GM08714 (cell line): ENCODE data around the gene SGCA.

ENCODE experiments used
- H3K4me3 ChIP-seq: fragments of 200-500 bp; sonication (Bioruptor generic); 2 replicates; pipeline ENCODE4 v1.5.1; 2014; ENCODE audit warnings: mild to moderate bottlenecking, low read length, inconsistent platforms
- ZNF274 ChIP-seq: IDR thresholded peaks from 2 replicates; pipeline ENCODE4 v1.6.1; 2012; ENCODE audit warnings: mild to moderate bottlenecking, low read depth, low read length

Gene SGCA

GRCh38 chr17:50211249-50212120 lies 45.7 kb downstream of the SGCA start:
- H3K4me3 ChIP-seq: no peak overlapping the region
- no peak for TF ChIP-seq ZNF274

GRCh38 chr17:50212121-50212843 lies 46.5 kb downstream of the SGCA start:
- TF ChIP-seq ZNF274: no peak
- no peak overlapping the region for H3K4me3 ChIP-seq

- TF ChIP-seq ZNF274: no peak
- H3K4me3 ChIP-seq: no peak overlapping the region
These were observed 47.5 kb downstream of the SGCA start for GRCh38 chr17:50213026-50214022.

GRCh38 chr17:50214976-50215760 lies 49.4 kb downstream of the SGCA start:
- TF ChIP-seq ZNF274: no peak
- no peak overlapping the region for H3K4me3 ChIP-seq

- TF ChIP-seq ZNF274: no peak
- H3K4me3 ChIP-seq: no peak overlapping the region
These were observed 51.8 kb downstream of the SGCA start for GRCh38 chr17:50217591-50217990.

GRCh38 chr17:50218071-50218759 lies 52.4 kb downstream of the SGCA start:
- no peak overlapping the region for H3K4me3 ChIP-seq
- TF ChIP-seq ZNF274: no peak

- TF ChIP-seq ZNF274: no peak
- H3K4me3 ChIP-seq: no peak overlapping the region
These were observed 53.0 kb downstream of the SGCA start for GRCh38 chr17:50218771-50219315.

GRCh38 chr17:50219342-50219741 lies 53.5 kb downstream of the SGCA start:
- no peak for TF ChIP-seq ZNF274
- no peak overlapping the region for H3K4me3 ChIP-seq

GRCh38 chr17:50219939-50220465 lies 54.2 kb downstream of the SGCA start:
- no peak for TF ChIP-seq ZNF274

GRCh38 chr17:50220811-50221210 lies 55.0 kb downstream of the SGCA start:
- H3K4me3 ChIP-seq: no peak overlapping the region
- TF ChIP-seq ZNF274: no peak

More at GRCh38 chr17:50219939-50220465, 54.2 kb downstream of the SGCA start:
- H3K4me3 ChIP-seq: no peak overlapping the region

- TF ChIP-seq ZNF274: no peak
- H3K4me3 ChIP-seq: no peak overlapping the region
These were observed 55.6 kb downstream of the SGCA start for GRCh38 chr17:50221266-50221863.

- no peak overlapping the region for H3K4me3 ChIP-seq
- no peak for TF ChIP-seq ZNF274
These were observed 56.2 kb downstream of the SGCA start for GRCh38 chr17:50221864-50222545.
